ENCODE measurements around the gene BAHCC1. TPM values are rescaled to one million over a fixed set of nuclear protein-coding genes. Genes with fewer than 3 reads are reported as not detected.

The BAHCC1 gene
- total and polyA plus RNA-seq, 2 donors (not counting 3 experiments of a cell fraction or from before 2014, with no cell fraction given) = 4.7 to 11.6 TPM

GRCh38 chr17:81431545-81432482 lies 36.6 kb downstream of the BAHCC1 start:
- no peak overlapping the region for H2AFZ ChIP-seq (ENCODE audit: low read depth, low read length)
- H3K9ac ChIP-seq (replicated peaks; ENCODE audit: extremely low read depth, insufficient read depth, low read length) = no peak overlapping the region
- no peaks in the 10 kb centered on the region for H4K20me1 ChIP-seq (replicated peaks; ENCODE audit: control insufficient read depth, extremely low read depth, insufficient read depth, low read length)
- H3K4me2 ChIP-seq (ENCODE audit: insufficient read depth, low read length) = no peak overlapping the region
- H3K36me3 ChIP-seq (ENCODE audit: control insufficient read depth in 2 of 2, extremely low read depth in 1 of 2, insufficient read depth in 2 of 2, low read length in 2 of 2) = no peaks in the 10 kb centered on the region
- H3K9me3 ChIP-seq (replicated peaks; ENCODE audit: control insufficient read depth, insufficient read depth, low read length) = no peaks in the 10 kb centered on the region
- BruUV-seq (replicated peaks) = no TSS peak
- H3K27ac ChIP-seq (ENCODE audit: insufficient read depth, low read depth, low read length) = no peak overlapping the region
- ChIA-PET CTCF (interaction anchor here (3.6 kb wide), 1 partner anchor 9 kb away, joined by 29 read pairs; no protein-coding TSS in a partner anchor), POLR2A (interaction anchor here (0.5 kb wide), 1 partner anchor 20 kb away, joined by 4 read pairs; no protein-coding TSS in a partner anchor)
- no peak overlapping the region for H3K4me3 ChIP-seq (replicated peaks in 1 of 3; ENCODE audit: insufficient read depth in 1 of 3, low read depth in 1 of 3, low read length in 3 of 3)
- no peak for TF ChIP-seq MYC (IDR thresholded peaks at IDR 0.05; ENCODE audit: low read depth, low read length)
- TF ChIP-seq FOS (IDR thresholded peaks at IDR 0.05; ENCODE audit: borderline replicate concordance, insufficient read depth, low read length) = no peak
- no peak for TF ChIP-seq POLR2A (IDR thresholded peaks at IDR 0.05; ENCODE audit: low read depth, low read length)
- no peak for TF ChIP-seq MAX (IDR thresholded peaks at IDR 0.05; ENCODE audit: insufficient read depth, insufficient read length)
- no peak for TF ChIP-seq POLR2AphosphoS5 (IDR thresholded peaks at IDR 0.05; ENCODE audit: insufficient read depth, low read depth, low read length)
- no peak for TF ChIP-seq GATA2 (IDR thresholded peaks at IDR 0.05; ENCODE audit: insufficient read depth, insufficient read length, low read depth, low read length)
- no peak for DNase-seq (ENCODE audit: low read depth, low spot score)
- no peak for FAIRE-seq
- no peaks in the 10 kb centered on the region for H3K79me2 ChIP-seq (ENCODE audit: control insufficient read depth, insufficient read depth, low read length)
- intact Hi-C loops (cut with micrococcal nuclease) (no loop called here), dilution Hi-C loops (cut with MboI; ENCODE audit: extremely low pct_ligation_motif_present, low sequenced_read_pairs) (no loop called here)
- no peaks in the 10 kb centered on the region for H3K9me1 ChIP-seq (replicated peaks; ENCODE audit: control insufficient read depth, extremely low read depth, insufficient read depth, low read length)
- H3K27me3 ChIP-seq (ENCODE audit: control insufficient read depth in 2 of 2, insufficient read depth in 2 of 2, low read length in 2 of 2) = no peaks in the 10 kb centered on the region
- H3K4me1 ChIP-seq (ENCODE audit: control insufficient read depth, extremely low read depth, insufficient read depth, low read length) = peaks cover 5% of the 10 kb centered on the region

GRCh38 chr17:81432941-81433340 lies 37.7 kb downstream of the BAHCC1 start:
- Histone ChIP-seq H2AFZ (ENCODE audit: low read depth, low read length) (no peak overlapping the region), H3K27me3 (ENCODE audit: control insufficient read depth in 2 of 2, insufficient read depth in 2 of 2, low read length in 2 of 2) (no peaks in the 10 kb centered on the region), H4K20me1 (replicated peaks; ENCODE audit: control insufficient read depth, extremely low read depth, insufficient read depth, low read length) (no peaks in the 10 kb centered on the region), H3K36me3 (ENCODE audit: control insufficient read depth in 2 of 2, extremely low read depth in 1 of 2, insufficient read depth in 2 of 2, low read length in 2 of 2) (no peaks in the 10 kb centered on the region), H3K9ac (replicated peaks; ENCODE audit: extremely low read depth, insufficient read depth, low read length) (no peak overlapping the region), H3K79me2 (ENCODE audit: control insufficient read depth, insufficient read depth, low read length) (no peaks in the 10 kb centered on the region), H3K27ac (ENCODE audit: insufficient read depth, low read depth, low read length) (no peak overlapping the region), H3K4me1 (ENCODE audit: control insufficient read depth, extremely low read depth, insufficient read depth, low read length) (peaks cover 5% of the 10 kb centered on the region), H3K4me3 (replicated peaks in 1 of 3; ENCODE audit: insufficient read depth in 1 of 3, low read depth in 1 of 3, low read length in 3 of 3) (no peak overlapping the region), H3K9me3 (replicated peaks; ENCODE audit: control insufficient read depth, insufficient read depth, low read length) (no peaks in the 10 kb centered on the region), H3K9me1 (replicated peaks; ENCODE audit: control insufficient read depth, extremely low read depth, insufficient read depth, low read length) (no peaks in the 10 kb centered on the region), H3K4me2 (ENCODE audit: insufficient read depth, low read length) (no peak overlapping the region)
- ChIA-PET CTCF (interaction anchor here (1.0 kb wide), 1 partner anchor 52 kb away, joined by 3 read pairs; no protein-coding TSS in a partner anchor), POLR2A (no interaction called here)
- intact Hi-C loops (cut with micrococcal nuclease) = no loop called here
- DNase-seq (ENCODE audit: low read depth, low spot score) (no peak), FAIRE-seq (no peak)
- TF ChIP-seq MAX (IDR thresholded peaks at IDR 0.05; ENCODE audit: insufficient read depth, insufficient read length) (no peak), MYC (IDR thresholded peaks at IDR 0.05; ENCODE audit: low read depth, low read length) (no peak), FOS (IDR thresholded peaks at IDR 0.05; ENCODE audit: borderline replicate concordance, insufficient read depth, low read length) (no peak)
- no TSS peak for BruUV-seq (replicated peaks)
- dilution Hi-C loops (cut with MboI; ENCODE audit: extremely low pct_ligation_motif_present, low sequenced_read_pairs) = no loop called here

Data from endothelial cell of umbilical vein (primary cell).